ENCODE results near the gene PPP4R1. TPM values are rescaled to one million over a fixed set of nuclear protein-coding genes. Genes with fewer than 3 reads are reported as not detected.

PPP4R1 gene
- total and polyA plus RNA-seq, 2 of the 4 experiments (the other 2 are of a cell fraction), result 80.6 to 123 TPM

DNA sequence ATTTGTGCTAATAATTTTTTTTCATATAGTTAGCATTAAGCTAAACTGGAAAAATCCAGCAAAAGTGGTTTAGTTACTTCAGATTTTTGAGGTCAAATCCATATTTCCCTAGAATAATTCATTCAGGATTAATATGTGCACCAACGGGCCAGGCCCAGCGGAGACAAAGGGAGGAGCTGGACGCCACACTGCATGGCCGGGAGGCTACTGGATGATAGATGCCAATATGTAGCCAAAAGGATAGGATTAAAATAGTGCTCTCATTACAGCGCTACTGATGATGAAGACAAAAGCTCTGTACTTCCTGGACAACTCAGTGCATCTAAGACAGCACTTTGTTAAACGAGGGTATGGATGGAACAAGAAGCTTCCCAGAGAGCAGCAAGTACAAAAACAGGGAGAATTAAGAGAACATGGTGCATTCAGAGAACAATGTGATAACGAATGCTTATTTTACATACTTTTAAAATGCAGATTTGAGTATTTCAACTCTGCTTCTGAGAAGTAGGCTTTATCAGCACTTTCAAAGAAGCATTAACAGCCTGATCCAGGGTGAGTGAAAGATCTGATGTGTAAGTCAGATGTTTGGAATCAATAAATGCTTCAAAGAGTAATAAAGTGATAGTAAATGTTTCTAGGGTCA is 39.8 kb downstream of the PPP4R1 start:
- Histone ChIP-seq H3K14ac (replicated peaks; ENCODE audit: low read depth, low read length) (no peak overlapping the region), H3K18ac (ENCODE audit: low read depth, low read length) (no peak overlapping the region), H3K4ac (ENCODE audit: low read depth, low read length) (no peak overlapping the region), H2BK20ac (ENCODE audit: low read depth, low read length) (no peak overlapping the region), H3K4me1 (ENCODE audit: control insufficient read depth, insufficient read depth, low read length) (peaks cover 4% of the 10 kb centered on the region; the same call in 1 of the 2 replicates), H3K4me3 (ENCODE audit: insufficient read depth, low read depth, low read length) (no peak overlapping the region), H3K9me3 (ENCODE audit: control insufficient read depth, insufficient read depth, low read length) (no peaks in the 10 kb centered on the region), H2AK9ac (replicated peaks; ENCODE audit: low read depth, low read length, poor library complexity) (no peak overlapping the region), H2AFZ (replicated peaks; ENCODE audit: low read length, poor library complexity) (no peak overlapping the region), H2BK15ac (ENCODE audit: low read depth, low read length) (no peak overlapping the region), H3K79me1 (ENCODE audit: low read depth in 1 of 2, low read length in 2 of 2) (peaks cover 28 to 46% of the 10 kb centered on the region in 2 experiments), H2AK5ac (ENCODE audit: low read depth, low read length) (no peak overlapping the region), H3K36me3 (ENCODE audit: control insufficient read depth, insufficient read depth, low read length) (peaks cover 22% of the 10 kb centered on the region), H3K27me3 (ENCODE audit: control insufficient read depth, insufficient read depth, low read length) (no peaks in the 10 kb centered on the region), H3K9me1 (ENCODE audit: insufficient read depth, low read length) (peaks cover 3% of the 10 kb centered on the region; the same call in 1 of the 2 replicates), H4K91ac (ENCODE audit: insufficient read depth, low read depth, low read length) (no peak overlapping the region), H3K56ac (ENCODE audit: extremely low read depth, insufficient read depth, low read length) (no peak overlapping the region), H2BK5ac (ENCODE audit: low read depth, low read length, poor library complexity, severe bottlenecking) (no peak overlapping the region), H3K9ac (ENCODE audit: low read depth, low read length) (no peak overlapping the region), H4K5ac (ENCODE audit: low read depth, low read length) (no peak overlapping the region), H3K23ac (ENCODE audit: low read depth, low read length) (no peak overlapping the region), H4K8ac (ENCODE audit: low read depth in 2 of 2, low read length in 2 of 2) (no peak overlapping the region), H2BK120ac (ENCODE audit: low read depth, low read length) (no peak overlapping the region), H3K4me2 (ENCODE audit: low read depth, low read length) (no peak overlapping the region), H3K27ac (ENCODE audit: insufficient read depth, low read length) (no peak overlapping the region), H4K20me1 (ENCODE audit: insufficient read depth, low read length) (peaks cover 6% of the 10 kb centered on the region; the same call in 1 of the 2 replicates)
- BruUV-seq (replicated peaks), result no TSS peak
- no peak for TF ChIP-seq MXI1 (IDR thresholded peaks at IDR 0.05; ENCODE audit: borderline replicate concordance, low read depth, low read length)
- TF ChIP-seq POLR2A (IDR thresholded peaks at IDR 0.05; ENCODE audit: low read depth, low read length), result no peak
- TF ChIP-seq RCOR1 (IDR thresholded peaks at IDR 0.05; ENCODE audit: insufficient replicate concordance, low read length), result no peak
- ChIA-PET CTCF (interaction anchor here (0.6 to 1.6 kb wide), 7 partner anchors 9 to 361 kb away, joined by 3 to 10 read pairs (median 7); no protein-coding TSS in a partner anchor), POLR2A (ENCODE audit: unreplicated experiment) (no interaction called here)
- intact Hi-C loops (cut with micrococcal nuclease), result loop anchor here (2.0 to 10.0 kb wide), 4 partner anchors 110 to 380 kb away; partner anchors contain the start of gene VAPA
- in situ Hi-C loops (cut with MboI; ENCODE audit: low sequenced_read_pairs), result no loop called here
- DNase-seq (no peak), ATAC-seq (ENCODE audit: low read depth) (no peak)
- 83% methylated on average over 2 of the region's 7 CpGs; no CpG with 5 or more reads in 1 of the 2 experiments for WGBS, 2 experiments (ENCODE audit: extremely low coverage in 2 of 2, insufficient read length in 1 of 2)
- dilution Hi-C loops (cut with HindIII; ENCODE audit: low sequenced_read_pairs, unreplicated experiment), result no loop called here
